AG10803 (cell line): ENCODE data around the gene MBTD1.

Source experiments
- DNase-seq: peaks from one replicate; pipeline ENCODE4 v3.0.0; 2010; ENCODE audit warnings: low read depth
- H3K4me3 ChIP-seq: 2 replicates; pipeline ENCODE4 v1.5.1; 2011; ENCODE audit warnings: mild to moderate bottlenecking, low read length, control low read depth
- CTCF ChIP-seq: conservative IDR thresholded peaks from 2 replicates; pipeline ENCODE4 v1.5.1; 2011; ENCODE audit warnings: mild to moderate bottlenecking, low read length, control low read depth, inconsistent platforms

The MBTD1 gene

DNA sequence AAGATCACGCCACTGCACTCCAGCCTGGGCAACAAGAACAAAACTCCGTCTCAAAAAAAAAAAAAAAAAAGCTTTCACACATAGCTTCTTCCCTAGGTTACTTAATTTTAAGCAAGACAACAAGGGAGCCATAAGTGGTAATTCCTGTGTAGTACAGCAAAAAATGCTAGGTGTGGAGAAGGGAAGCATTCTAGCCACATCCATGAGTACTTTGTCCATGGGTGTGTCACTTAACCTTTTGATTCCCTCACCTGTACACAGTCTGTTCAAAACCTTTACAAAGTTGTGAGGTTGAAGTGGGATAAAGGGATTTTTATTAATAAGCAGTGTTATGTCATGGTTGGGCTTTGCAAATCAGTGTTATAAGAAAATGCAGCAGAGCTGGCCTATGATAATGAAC is 89.1 kb downstream of the MBTD1 start:
- no peak for TF ChIP-seq CTCF
- no peak for DNase-seq
- no peak overlapping the region for H3K4me3 ChIP-seq

DNA sequence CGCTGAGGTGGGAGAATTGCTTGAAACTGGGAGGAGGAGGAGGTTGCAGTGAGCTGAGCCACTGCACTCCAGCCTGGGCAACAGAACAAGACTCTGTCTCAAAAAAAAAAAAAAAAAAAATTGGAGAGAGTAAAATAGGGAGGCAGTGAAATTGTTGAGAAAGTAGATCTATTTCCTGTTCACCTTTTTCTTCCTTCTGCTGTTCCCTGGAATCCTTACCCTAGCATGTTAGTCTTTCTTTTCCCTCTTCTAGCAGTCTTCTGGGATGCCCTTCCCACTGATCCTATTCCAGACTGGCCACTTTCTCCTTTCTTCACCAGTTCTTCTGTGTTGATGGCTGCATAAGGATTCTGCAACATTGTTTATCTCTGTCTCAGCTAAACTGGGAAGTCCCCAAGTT is 90.5 kb downstream of the MBTD1 start:
- H3K4me3 ChIP-seq = no peak overlapping the region
- TF ChIP-seq CTCF = no peak
- no peak for DNase-seq

- DNase-seq = peak; percentile 20
- H3K4me3 ChIP-seq = peak overlapping the region; percentile 92
- peak; percentile 56 for TF ChIP-seq CTCF
These were observed 92.6 kb downstream of the MBTD1 start for GRCh38 chr17:51166987-51167931.

DNA sequence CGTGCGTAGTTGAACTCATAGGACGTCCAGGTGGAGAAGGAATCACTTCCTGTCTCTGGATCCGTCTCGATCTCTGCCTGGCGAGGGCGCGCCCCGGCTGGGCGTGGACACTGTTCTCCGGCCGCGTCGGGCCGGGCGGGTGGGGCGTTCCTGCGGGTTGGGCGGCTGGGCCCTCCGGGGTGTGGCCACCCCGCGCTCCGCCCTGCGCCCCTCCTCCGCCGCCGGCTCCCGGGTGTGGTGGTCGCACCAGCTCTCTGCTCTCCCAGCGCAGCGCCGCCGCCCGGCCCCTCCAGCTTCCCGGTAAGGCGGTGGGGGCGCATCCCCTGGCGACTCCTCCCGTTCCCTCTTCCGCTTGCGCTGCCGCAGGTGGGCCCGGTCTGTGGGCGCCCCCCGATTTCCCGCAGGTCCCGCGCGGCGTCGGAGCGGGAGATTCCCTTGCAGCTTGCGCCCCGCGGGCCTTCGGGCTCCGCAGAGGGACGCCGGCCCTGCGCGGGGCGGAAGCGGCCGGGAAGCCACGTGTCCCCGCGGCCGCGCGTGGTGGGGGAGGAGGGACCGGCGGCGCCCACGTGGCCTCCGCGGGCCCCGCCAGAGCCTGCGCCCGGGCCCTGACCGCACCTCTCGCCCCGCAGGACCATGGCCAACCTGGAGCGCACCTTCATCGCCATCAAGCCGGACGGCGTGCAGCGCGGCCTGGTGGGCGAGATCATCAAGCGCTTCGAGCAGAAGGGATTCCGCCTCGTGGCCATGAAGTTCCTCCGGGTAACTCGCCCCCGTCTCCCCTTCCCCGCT is 93.5 kb downstream of the MBTD1 start, which contains the start of gene NME2:
NME2 (plus strand) TSS at position 214 of the 789 bp plus-strand sequence; CDS start at position 634, 420 bp downstream.
- peak; percentile 81 for DNase-seq
- H3K4me3 ChIP-seq = peak within 1 kb of the TSS; percentile 92
- 0 out of 2 replicates have a peak, but pooled peaks have one; percentile 3 for TF ChIP-seq CTCF

- H3K4me3 ChIP-seq = peak overlapping the region; percentile 92
- DNase-seq = peak; percentile 25
- TF ChIP-seq CTCF = no peak
These were observed 94.1 kb downstream of the MBTD1 start for GRCh38 chr17:51165680-51166197.

- TF ChIP-seq CTCF = no peak
- no peak for DNase-seq
- peak overlapping the region; percentile 92 for H3K4me3 ChIP-seq
These were observed 94.8 kb downstream of the MBTD1 start for GRCh38 chr17:51164911-51165679.
